GM19240 (cell line): Measurements from ENCODE around the gene CLPX.
"Not testable (repeated sequence)": the region's sequence is repeated elsewhere in the genome, so short reads cannot be mapped to it uniquely, and the experiment has no call there.

Experiments
- DNase-seq: peaks from one replicate; pipeline ENCODE4 v3.0.0; 2011; ENCODE audit warnings: low spot score; ENCODE audit not compliant: insufficient read length

The CLPX gene

GRCh38 chr15:65206750-65207149, 21.6 kb upstream of the CLPX start:
- no peak for DNase-seq

- DNase-seq: no peak
Measured at GRCh38 chr15:65204931-65205660, 20.0 kb upstream of the CLPX start.

GRCh38 chr15:65204236-65204930, 19.2 kb upstream of the CLPX start:
- no peak for DNase-seq

GRCh38 chr15:65201918-65202317, 16.8 kb upstream of the CLPX start:
- no peak for DNase-seq

GRCh38 chr15:65198571-65198970, 13.4 kb upstream of the CLPX start:
- DNase-seq: no peak

GRCh38 chr15:65197337-65197645, 12.1 kb upstream of the CLPX start:
- DNase-seq: no peak

GRCh38 chr15:65196637-65197336, 11.6 kb upstream of the CLPX start:
- DNase-seq: no peak

GRCh38 chr15:65195548-65195923, 10.4 kb upstream of the CLPX start:
- no peak for DNase-seq

- no peak for DNase-seq
Measured at GRCh38 chr15:65194826-65195547, 9.8 kb upstream of the CLPX start.

- DNase-seq: no peak
Measured at GRCh38 chr15:65192016-65192415, 6.9 kb upstream of the CLPX start.

GRCh38 chr15:65189102-65189740, 4.1 kb upstream of the CLPX start:
- no peak for DNase-seq

- DNase-seq: not testable (repeated sequence)
Measured at GRCh38 chr15:65188472-65188871, 3.3 kb upstream of the CLPX start.

GRCh38 chr15:65184305-65184867, 756 bp downstream of the CLPX start:
- DNase-seq: no peak

- DNase-seq: no peak
Measured at GRCh38 chr15:65183865-65184159, 1.3 kb downstream of the CLPX start.

GRCh38 chr15:65182538-65182937, 2.6 kb downstream of the CLPX start:
- no peak for DNase-seq

GRCh38 chr15:65181582-65182353, 3.4 kb downstream of the CLPX start:
- not testable (repeated sequence) for DNase-seq

GRCh38 chr15:65180167-65180566, 5.0 kb downstream of the CLPX start:
- DNase-seq: no peak

- DNase-seq: no peak
Measured at GRCh38 chr15:65177901-65178300, 7.2 kb downstream of the CLPX start.

GRCh38 chr15:65176056-65176455, 9.1 kb downstream of the CLPX start:
- no peak for DNase-seq

GRCh38 chr15:65175511-65175910, 9.6 kb downstream of the CLPX start:
- no peak for DNase-seq

GRCh38 chr15:65174509-65174908, 10.6 kb downstream of the CLPX start:
- DNase-seq: no peak
